DMS153 treated with DMSO at 0.1 percent for 48 hours (cell line): ENCODE data around the gene TMPRSS15.
"Not testable (repeated sequence)": the region's sequence is repeated elsewhere in the genome, so short reads cannot be mapped to it uniquely, and the experiment has no call there.

ENCODE experiments used
- DNase-seq: peaks from one replicate; lab custom pipeline; 2025; ENCODE audit not compliant: unreplicated experiment; lab: John Stamatoyannopoulos, UW

Gene TMPRSS15

DNA sequence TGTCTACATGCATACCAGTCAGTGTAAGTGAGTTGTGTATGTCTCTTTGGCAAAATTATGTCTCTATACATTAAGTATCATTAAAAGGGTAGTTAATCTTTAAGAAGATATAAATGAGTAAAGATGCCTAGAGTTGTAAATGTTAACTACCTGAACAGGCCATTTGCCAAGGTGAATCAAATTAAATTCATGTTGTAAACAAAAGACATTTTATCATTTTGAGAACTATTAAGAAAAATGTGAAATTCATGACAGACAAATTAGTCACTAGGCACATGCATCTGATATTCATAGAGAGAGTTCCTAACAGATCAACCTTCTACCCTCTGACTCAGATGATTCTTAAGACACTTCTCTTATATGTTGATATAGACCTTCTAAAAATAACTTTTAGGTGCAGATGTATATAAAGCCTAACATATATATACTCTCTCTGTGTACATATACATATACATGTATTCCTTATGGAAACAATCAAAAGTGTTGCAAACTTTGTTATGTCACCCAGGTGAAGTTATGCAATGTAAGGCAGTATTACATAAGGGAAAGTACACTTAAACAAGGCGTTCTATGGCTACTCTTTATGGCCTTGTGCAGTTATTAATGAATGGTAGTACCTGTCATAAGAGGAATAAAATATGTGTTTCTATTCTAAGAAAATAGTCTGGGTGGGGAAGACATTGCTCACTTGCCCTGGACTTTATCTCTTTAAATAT is at the start of gene TMPRSS15:
Gene TMPRSS15, minus strand, starts transcription at position 51 of the 716 bp plus-strand sequence. CDS start 163 bp downstream, outside the sequence.
- no peak for DNase-seq

DNA sequence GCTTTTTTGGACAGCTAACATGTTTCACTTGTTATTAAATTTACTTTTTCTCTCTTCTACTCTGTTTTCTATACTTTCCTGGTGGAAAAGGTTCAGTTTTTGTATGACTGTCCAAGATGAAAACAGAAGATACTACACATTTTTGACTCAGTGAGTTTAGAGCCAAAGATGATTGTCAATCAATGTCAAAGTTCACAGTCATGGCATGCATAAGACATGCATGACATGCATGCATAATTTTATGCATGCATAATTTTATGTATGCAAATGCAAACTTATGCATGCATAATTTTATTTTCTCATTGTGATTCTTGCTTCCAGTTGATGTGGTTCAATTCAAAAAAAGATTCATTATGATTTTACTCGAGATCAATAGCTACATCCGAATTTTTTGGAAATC is 48.1 kb upstream of the TMPRSS15 start:
- no peak for DNase-seq

DNA sequence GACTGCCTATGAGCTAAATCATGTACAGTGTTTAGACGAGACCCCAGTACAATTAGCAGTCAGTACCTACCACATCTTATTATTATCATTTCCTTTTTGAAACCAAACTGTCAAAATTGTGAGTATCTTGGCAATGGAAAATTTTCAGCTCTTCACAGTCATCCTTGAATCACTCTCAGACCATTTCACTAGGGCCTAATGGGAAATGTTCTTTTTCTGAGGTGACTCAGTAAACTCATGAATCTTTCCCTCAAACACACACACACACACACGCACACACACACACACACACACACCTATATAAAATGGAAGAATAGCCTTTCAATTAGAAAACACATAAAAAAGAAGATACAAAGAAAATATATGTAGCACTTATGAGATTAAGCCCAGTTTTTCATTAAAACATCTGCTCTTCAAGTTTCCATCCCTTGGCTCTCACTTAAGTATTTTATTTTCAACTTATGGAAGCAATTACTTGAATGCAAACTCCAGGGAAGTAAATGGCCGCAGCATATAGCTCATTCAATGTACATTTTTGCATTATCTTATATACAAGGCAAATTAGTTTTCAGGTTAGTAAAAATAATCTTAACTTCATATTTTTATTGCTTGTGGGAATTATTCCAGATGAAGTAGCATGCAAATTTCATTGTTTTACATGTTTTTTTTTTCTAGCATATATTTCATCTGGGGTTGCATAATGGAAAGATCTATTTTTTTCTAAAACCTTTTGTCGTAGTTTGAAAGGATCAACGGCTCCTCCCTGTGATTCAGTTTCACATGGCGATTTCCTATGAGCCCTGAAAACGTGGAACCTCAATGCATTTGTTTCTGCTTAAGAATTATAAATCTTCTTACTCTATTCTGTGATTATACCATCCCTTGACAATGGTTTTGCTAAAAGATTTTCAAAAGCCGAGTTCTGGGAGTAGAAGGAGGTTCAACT is 46.3 kb upstream of the TMPRSS15 start:
- DNase-seq = no peak

DNA sequence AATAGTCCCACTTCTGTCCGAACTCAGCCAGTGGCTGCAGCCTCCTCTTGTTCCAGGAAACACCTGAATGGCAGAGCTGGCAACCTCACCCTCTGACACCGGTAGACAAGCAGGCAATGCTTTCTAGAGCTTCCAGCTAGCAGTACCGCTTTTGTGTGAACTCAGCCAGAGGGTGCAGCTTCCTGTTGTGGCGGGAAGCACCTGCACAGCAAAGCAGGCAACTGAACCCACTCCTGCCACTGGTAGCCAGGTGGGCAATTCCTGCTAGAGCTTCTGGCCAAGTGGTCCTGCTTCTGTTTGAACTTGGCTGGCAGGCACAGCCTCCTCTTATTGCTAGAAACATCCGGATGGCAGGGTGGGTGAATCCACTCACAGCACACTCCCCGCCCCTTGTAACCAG is 40.1 kb upstream of the TMPRSS15 start:
- DNase-seq = peak; percentile 62

DNA sequence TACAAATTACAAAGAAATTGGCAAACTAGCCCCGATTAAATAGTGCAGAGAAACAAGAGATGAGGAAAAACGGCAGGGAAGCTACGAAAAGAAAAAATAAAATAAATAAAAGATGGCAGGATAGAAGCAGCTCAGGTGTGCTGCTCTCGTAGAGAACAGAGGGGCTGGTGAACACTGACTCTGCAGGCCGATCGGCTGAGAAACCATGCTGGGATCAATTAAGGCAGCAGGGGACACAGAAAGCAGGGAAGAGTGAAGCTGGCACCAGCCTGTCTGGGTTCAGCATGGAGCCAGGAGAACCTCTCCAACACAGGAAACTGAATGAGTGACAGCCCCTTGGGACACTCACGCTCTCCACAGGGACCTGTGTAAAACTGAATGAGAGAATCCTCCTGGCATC is 39.5 kb upstream of the TMPRSS15 start:
- peak; percentile 81 for DNase-seq

DNA sequence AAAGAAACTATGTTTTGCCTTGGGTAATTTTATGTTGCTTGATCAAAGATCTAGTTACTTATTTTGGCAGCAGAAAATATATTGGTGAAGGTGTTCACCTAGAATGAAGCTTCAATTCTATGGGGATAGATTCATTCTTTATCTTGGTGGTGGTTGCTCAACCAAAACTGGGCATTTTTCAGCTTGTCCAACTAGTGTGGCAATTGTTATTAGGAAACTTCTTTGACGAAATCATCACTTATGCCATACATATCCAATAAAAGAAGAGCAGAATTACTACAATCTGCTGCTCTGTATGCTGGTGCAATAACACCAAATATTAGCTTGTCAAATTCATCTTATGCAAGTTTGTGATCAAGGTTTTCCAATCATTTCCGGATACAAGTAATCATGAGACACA is 26.8 kb upstream of the TMPRSS15 start:
- no peak for DNase-seq

DNA sequence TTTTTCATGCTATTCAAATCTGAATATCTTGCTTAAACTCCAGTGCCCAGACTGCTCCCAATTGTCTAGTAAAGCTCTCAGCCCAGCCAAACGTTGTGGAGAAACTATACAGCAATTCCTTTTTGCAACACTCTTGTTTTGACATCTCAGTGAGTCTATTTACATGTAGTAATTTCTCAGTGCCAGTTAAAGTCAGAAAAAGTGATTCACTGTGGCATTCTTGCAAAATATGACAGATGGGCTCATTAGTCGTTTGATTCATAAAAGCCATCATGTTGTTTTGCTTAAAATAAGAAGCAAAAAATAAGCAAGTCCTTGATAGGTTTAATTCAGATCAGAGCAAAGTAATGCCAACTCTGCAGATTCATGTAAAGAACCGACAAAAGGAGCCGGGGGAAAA is 20.7 kb upstream of the TMPRSS15 start:
- no peak for DNase-seq

DNA sequence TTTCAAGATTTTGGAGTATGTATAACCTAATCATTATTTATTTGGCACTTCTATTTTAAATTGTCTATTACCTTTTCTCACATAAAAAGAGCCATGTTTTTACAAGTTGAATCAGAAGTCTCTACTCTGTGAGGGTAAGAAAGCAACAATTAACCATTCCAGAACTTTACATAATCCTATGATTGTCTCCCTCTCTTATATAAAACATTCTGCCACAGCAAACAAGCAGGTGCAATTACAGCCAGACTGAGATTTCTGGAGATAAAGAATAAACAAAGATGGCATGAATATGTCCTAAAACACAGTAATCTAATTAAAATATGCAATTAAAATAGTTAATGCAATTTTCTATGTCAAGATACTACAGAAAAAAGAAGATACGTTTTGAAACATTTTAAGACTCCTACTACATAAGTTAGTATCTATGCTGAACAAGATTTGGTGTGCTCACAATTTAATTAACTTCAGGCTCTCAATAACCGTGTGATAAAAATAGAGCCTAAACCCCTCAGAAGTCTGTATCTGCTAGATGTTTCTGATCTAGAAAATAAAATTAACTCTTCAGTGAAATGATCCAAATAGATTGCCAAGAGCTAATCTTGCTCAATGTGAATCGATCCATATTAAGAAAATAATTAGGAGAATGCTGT is 13.7 kb upstream of the TMPRSS15 start:
- DNase-seq = no peak

DNA sequence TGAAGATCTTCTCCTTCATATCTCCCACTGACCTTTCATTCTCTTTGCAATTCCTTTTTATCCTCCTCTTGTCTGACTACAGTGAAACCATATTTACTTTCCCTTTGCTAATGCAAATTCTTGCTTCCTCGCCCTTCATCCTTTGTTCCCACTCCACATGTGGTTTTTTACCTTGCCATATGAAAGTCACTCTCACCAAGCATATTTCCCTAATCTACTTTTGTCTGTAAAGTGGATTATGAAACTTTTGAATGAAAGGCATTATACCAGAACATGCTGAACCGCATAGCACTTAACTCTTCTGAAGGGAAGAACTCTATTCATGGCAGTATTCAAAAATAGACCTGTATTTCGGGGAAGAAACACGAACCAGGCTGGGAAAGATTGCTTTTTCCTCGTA is 8.0 kb upstream of the TMPRSS15 start:
- no peak for DNase-seq

DNA sequence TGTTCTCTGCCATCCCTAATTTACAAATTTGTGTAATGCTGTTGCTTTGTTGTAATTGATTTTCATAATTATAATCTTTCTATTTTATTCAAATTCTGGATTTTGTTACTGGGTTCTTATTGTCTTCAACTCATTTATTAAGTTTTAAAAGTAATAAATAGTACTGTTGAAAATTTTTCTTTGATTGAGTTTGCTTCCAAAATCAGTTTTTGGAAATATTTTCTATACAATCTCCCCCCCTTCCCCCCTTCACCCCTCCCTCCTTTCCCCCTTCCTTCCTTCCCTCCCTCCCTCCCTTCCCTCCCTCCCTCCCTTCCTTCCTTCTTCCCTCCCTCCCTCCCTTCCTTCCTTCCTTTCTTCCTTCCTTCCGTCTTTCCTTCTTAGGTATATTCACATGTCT is 6.0 kb upstream of the TMPRSS15 start:
- no peak for DNase-seq

DNA sequence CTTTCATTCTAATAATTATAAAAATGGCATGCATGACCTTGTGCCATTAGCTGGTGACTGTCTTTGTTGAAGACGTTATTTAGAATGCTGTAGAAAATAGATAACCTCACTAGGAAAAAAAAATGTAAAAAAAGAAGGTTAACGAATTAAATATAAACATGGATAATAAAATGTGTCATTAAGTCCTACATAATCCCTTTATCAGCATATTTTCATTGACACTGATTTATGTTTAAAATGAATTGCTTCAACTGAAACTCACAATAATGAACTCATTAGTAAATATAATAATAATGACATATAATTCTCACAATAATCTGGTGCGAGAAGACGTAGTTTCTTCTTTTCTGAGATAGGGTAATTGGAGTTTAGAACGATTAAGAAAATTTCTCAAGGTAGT is 4.7 kb downstream of the TMPRSS15 start:
- DNase-seq = no peak

DNA sequence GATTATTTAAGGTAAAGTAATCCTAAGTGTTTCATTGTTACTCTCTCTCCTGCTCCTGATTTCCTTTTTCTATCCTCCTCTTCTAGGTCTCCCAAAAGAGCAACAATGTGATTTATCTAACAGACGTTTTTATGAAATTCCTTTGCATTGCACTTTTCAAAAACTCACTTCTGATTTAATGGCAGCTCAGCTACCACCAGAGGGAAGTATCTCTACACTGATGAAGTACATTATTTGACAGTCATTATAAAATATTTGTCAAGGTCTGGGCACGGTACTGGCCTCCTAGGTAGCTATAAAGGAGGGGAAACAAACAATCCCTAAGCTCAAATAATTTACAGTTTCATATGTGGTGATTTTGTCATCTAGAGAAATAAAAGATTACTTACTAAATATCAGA is 15.6 kb downstream of the TMPRSS15 start:
- no peak for DNase-seq

DNA sequence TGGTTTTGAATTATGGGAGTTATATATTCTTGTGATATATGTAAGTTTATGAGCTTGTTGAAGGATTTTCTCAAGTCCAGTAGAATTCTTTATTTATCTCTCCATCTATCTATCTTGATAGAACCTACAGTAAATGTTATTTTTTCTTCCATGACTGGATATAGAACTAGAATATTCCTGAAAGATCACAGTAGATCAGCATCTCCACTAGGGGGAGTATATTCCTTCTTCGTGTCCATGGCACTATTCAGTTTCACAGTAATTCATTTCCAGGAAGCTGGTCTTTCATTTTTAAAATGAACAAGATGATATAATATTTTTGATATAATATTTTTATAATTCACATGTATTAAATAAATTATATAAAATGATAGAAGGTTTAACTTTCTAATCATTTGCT is 18.8 kb downstream of the TMPRSS15 start:
- peak; percentile 45 for DNase-seq

DNA sequence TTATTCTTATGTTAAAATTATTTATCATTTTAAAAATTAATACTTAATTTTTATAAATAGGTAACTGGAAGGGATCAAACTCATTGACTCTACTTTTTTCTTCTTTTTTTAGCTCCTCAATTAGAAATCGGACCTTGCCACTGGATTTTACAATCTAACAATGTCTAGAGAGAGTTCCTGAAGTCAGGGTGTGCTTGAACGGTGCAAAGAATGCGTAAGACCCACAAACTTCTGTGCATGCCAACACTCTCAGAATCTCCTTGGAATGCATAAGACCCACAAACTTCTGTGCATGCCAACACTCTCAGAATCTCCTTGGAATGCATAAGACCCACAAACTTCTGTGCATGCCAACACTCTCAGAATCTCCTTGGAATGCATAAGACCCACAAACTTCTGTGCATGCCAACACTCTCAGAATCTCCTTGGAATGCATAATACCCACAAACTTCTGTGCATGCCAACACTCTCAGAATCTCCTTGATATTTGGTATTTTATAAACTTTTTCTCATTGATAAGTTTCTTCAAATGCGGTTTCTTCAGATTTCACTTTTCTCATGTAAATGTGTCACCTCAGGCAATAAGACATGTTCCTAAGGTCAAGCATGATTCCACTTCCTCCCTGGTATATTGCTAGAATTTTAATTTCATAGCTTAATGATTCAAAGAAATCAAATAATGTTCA is 20.5 kb downstream of the TMPRSS15 start:
- DNase-seq = not testable (repeated sequence)

DNA sequence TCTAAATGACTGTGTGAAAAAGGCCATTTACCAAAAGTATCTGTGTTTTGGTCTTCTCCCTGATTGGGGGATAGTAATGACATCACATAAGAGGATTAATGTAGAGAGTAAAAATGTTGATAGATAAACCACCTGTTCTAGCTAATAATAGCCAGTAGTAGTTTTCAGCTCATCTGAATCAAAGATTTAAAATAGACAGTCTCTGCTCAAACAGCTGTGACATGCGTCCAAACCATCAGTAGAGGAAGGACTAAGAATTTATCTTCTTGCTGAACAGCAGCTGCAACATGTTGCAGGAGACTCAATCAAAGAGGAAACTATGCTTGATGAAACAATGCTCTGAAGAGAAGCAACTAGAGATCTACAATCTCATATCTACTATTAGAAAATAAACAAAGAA is 21.4 kb downstream of the TMPRSS15 start:
- no peak for DNase-seq

DNA sequence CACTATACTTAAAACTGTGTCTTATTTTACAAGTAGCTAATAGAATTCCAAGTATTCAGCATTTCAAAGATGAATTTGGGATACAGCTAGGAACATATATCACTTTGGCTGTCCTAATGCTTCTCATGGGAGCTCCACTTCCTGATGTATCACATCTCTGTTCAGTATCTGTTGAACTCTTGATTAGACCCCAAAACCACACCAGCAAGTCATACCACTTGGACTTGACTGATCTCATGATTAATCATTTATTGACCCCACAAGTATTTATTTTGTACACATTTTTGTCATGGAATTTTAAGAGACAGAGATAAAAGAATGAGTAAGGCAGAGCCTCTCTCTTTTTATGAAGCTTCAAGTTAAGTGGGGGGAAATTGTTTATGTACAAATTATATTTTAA is 30.0 kb downstream of the TMPRSS15 start:
- no peak for DNase-seq

DNA sequence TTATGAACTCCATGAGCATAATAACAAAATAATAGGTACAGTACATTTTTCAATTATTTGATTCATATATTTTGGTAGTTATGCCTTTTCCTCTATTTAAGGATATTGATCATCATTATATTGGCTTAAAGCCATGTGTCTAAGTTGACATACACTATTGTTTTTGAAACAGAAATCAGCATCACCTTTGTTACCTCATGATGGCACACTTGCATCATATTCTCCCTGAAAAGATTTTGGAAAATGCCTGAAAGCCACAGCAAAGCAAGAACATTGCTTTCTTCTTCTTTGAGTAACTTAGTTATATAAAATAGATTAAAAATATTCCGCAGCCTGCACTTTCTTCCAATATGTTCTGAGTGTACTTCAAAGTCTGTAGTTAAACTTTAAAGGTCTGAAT is 33.3 kb downstream of the TMPRSS15 start:
- DNase-seq = no peak

DNA sequence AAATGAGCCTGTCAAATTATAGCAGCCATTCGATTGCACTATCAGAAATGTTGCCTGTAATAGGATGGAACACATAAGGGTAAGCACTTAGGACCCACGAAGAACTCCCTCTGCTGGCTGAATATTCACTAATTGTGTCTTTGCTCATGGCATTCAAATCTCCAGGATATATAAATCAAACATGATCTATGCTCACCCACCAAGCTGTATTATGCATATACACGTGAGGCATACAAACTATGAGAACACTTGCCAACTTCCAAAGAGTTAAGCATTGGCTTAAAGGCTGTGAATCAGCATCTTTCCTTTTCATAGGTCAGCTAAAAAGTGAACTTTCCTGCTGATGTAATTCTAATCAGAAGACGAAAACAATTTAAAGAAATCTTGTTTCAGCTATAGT is 34.5 kb downstream of the TMPRSS15 start:
- peak; percentile 42 for DNase-seq

DNA sequence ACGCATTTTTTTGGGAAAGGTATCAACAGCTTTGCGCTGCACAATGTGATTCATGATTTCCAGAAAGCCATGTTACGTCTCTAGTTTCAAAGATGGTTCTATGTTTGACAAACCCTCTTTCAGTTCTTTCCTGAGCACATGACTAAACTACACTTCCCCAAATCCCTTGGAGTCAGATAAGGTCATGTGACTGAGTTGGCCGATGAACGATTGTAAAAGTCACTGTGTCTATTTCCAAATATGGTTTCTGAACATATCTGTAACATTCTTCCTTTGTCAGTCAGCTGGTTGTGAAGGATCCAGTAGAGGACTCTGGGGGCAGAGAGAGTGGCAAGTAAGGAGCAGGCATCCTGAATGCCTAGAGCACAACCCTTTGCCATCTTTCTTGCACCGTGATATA is 35.4 kb downstream of the TMPRSS15 start:
- DNase-seq = no peak

DNA sequence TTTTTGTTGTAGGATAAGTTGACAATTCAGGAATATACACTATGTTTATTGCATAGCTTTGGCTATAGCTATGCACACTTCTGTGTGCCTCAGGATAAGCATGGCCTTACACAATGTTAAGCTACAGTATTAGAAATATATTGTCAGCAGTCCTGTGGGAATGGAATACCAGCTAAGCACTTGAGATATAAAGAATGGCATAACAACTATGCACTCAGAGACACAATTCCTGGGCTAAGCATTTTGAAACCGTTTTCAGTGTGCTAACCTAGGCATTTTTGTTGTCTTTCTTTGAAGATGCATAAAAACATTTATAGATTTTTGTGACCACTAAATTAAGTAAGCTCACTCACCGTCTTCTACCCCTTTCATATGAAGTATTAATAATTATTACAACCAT is 46.8 kb downstream of the TMPRSS15 start:
- no peak for DNase-seq

DNA sequence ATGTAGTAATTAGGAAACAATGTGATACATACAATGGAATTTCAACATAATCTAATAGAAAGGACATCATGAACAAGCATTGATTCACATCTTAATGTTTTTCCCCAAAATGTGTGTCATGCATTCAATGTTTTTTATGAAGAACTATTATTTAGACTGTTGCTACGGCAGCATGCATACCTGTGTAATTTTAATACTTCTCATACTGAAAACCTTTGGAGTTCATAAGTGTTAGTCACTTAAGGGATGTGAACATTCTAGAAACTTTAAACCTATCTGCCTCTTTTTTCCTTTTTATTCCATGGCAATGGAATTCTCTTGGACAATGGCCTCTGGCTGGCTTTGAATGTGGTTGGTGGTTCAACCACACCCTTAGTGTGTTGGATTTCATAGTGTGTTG is 48.6 kb downstream of the TMPRSS15 start:
- DNase-seq = no peak
